ENCODE results near the gene DAAM1. TPM values are rescaled to one million over a fixed set of nuclear protein-coding genes. Genes with fewer than 3 reads are reported as not detected.

The DAAM1 gene
- total RNA-seq, 1 donor from 2014 or later: 16.5 TPM

GRCh38 chr14:59261334-59261733, 72.9 kb downstream of the DAAM1 start:
- no peaks in the 10 kb centered on the region for H3K36me3 ChIP-seq (ENCODE audit: control insufficient read depth, insufficient read depth, low read length)
- TF ChIP-seq CTCF (IDR thresholded peaks at IDR 0.05; ENCODE audit: insufficient read depth, low read length, poor library complexity, severe bottlenecking): no peak
- no peak overlapping the region for H3K4me3 ChIP-seq (ENCODE audit: low read depth, low read length)
- no peak for DNase-seq (ENCODE audit: low read depth)
- no peaks in the 10 kb centered on the region for H3K27me3 ChIP-seq (ENCODE audit: control insufficient read depth, insufficient read depth, low read length)

DNA sequence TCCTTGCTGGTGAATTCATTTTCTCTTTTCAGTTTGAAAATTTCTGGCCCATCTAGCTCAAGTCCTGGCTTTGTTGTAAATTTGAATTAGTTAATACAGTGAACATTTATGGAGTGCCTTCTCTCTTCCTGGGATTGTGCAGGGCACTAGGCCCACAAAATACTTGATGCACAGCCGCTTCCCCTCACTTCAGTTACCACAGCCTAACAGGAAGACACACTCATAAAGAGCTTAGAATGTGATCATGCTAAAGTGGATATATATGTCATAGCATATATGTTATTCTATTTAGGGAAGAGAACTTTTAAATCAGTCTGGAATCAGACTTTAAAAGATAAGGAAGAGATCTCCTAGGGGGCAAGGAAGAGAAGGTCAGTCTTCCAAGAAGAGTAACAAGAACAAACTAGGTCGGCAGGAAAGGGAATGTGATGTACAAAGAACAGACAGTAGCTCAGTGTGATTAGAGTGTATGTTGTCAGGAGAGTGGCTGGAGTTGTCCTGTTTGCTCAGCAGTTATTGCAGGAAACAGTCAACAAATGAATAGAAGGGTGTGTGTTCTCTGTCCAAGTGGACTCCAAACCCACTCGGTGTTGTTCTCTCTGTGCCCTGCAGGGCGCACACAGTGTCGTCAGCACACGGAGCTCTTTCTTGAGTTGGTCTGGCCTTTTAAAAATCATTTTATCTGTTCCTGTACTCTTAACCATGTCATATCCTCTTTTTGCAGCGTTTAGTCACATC, 74.4 kb downstream of the DAAM1 start:
- no peak for DNase-seq (ENCODE audit: low read depth)
- Histone ChIP-seq H3K4me3 (ENCODE audit: low read depth, low read length) (no peak overlapping the region), H3K27me3 (ENCODE audit: control insufficient read depth, insufficient read depth, low read length) (no peaks in the 10 kb centered on the region), H3K36me3 (ENCODE audit: control insufficient read depth, insufficient read depth, low read length) (no peaks in the 10 kb centered on the region)
- TF ChIP-seq CTCF (IDR thresholded peaks at IDR 0.05; ENCODE audit: insufficient read depth, low read length, poor library complexity, severe bottlenecking): no peak

GRCh38 chr14:59265808-59266207, 77.3 kb downstream of the DAAM1 start:
- no peak for DNase-seq (ENCODE audit: low read depth)
- Histone ChIP-seq H3K36me3 (ENCODE audit: control insufficient read depth, insufficient read depth, low read length) (no peaks in the 10 kb centered on the region), H3K27me3 (ENCODE audit: control insufficient read depth, insufficient read depth, low read length) (no peaks in the 10 kb centered on the region), H3K4me3 (ENCODE audit: low read depth, low read length) (no peak overlapping the region)
- no peak for TF ChIP-seq CTCF (IDR thresholded peaks at IDR 0.05; ENCODE audit: insufficient read depth, low read length, poor library complexity, severe bottlenecking)

- DNase-seq (ENCODE audit: low read depth): no peak
- Histone ChIP-seq H3K27me3 (ENCODE audit: control insufficient read depth, insufficient read depth, low read length) (no peaks in the 10 kb centered on the region), H3K36me3 (ENCODE audit: control insufficient read depth, insufficient read depth, low read length) (no peaks in the 10 kb centered on the region), H3K4me3 (ENCODE audit: low read depth, low read length) (no peak overlapping the region)
- TF ChIP-seq CTCF (IDR thresholded peaks at IDR 0.05; ENCODE audit: insufficient read depth, low read length, poor library complexity, severe bottlenecking): no peak
Observed at GRCh38 chr14:59267046-59267445, 78.6 kb downstream of the DAAM1 start.

- no peak for TF ChIP-seq CTCF (IDR thresholded peaks at IDR 0.05; ENCODE audit: insufficient read depth, low read length, poor library complexity, severe bottlenecking)
- H3K36me3 ChIP-seq (ENCODE audit: control insufficient read depth, insufficient read depth, low read length): no peaks in the 10 kb centered on the region
- no peak for DNase-seq (ENCODE audit: low read depth)
- no peak overlapping the region for H3K4me3 ChIP-seq (ENCODE audit: low read depth, low read length)
- no peaks in the 10 kb centered on the region for H3K27me3 ChIP-seq (ENCODE audit: control insufficient read depth, insufficient read depth, low read length)
Observed at GRCh38 chr14:59268011-59268410, 79.5 kb downstream of the DAAM1 start.

- H3K27me3 ChIP-seq (ENCODE audit: control insufficient read depth, insufficient read depth, low read length): no peaks in the 10 kb centered on the region
- DNase-seq (ENCODE audit: low read depth): no peak
- no peaks in the 10 kb centered on the region for H3K36me3 ChIP-seq (ENCODE audit: control insufficient read depth, insufficient read depth, low read length)
- H3K4me3 ChIP-seq (ENCODE audit: low read depth, low read length): no peak overlapping the region
- TF ChIP-seq CTCF (IDR thresholded peaks at IDR 0.05; ENCODE audit: insufficient read depth, low read length, poor library complexity, severe bottlenecking): no peak
Observed at GRCh38 chr14:59268858-59269257, 80.4 kb downstream of the DAAM1 start.

All from kidney epithelial cell (primary cell).